Activated CD4-positive, alpha-beta T cell treated with anti-CD3 and anti-CD28 coated beads, Interleukin-2, amount 50 U/mL, for 24 hours (primary cell): ENCODE results near the gene SLC7A9.
"Not testable (repeated sequence)": the region's sequence is repeated elsewhere in the genome, so short reads cannot be mapped to it uniquely, and the experiment has no call there.

Experiments
- DNase-seq, 2 donors: peaks; one replicate each; pipeline ENCODE4 v3.0.0-alpha.2; 2020; ENCODE audit warnings: low read depth in 1 of 2, low spot score in 1 of 2

The SLC7A9 gene

GRCh38 chr19:32864318-32865007 lies 5.1 kb downstream of the SLC7A9 start:
- DNase-seq = no peak

GRCh38 chr19:32863841-32864240 lies 5.7 kb downstream of the SLC7A9 start:
- DNase-seq = no peak

- no peak for DNase-seq
Measured at GRCh38 chr19:32863301-32863700, 6.3 kb downstream of the SLC7A9 start.

- DNase-seq = no peak
Measured at GRCh38 chr19:32862741-32863140, 6.8 kb downstream of the SLC7A9 start.

GRCh38 chr19:32862173-32862572 lies 7.4 kb downstream of the SLC7A9 start:
- DNase-seq = no peak

- DNase-seq = no peak
Measured at GRCh38 chr19:32861596-32861995, 8.0 kb downstream of the SLC7A9 start.

GRCh38 chr19:32859591-32859990 lies 10.0 kb downstream of the SLC7A9 start:
- no peak for DNase-seq

GRCh38 chr19:32858559-32858958 lies 11.0 kb downstream of the SLC7A9 start:
- no peak for DNase-seq

- no peak for DNase-seq
Measured at GRCh38 chr19:32858155-32858554, 11.4 kb downstream of the SLC7A9 start.

GRCh38 chr19:32857584-32857983 lies 12.0 kb downstream of the SLC7A9 start:
- DNase-seq = no peak

- DNase-seq = not testable (repeated sequence)
Measured at GRCh38 chr19:32856818-32857217, 12.7 kb downstream of the SLC7A9 start.

GRCh38 chr19:32852216-32852615 lies 17.4 kb downstream of the SLC7A9 start:
- no peak for DNase-seq

GRCh38 chr19:32848035-32848434 lies 21.5 kb downstream of the SLC7A9 start:
- not testable (repeated sequence) for DNase-seq

GRCh38 chr19:32843716-32844245 lies 25.8 kb downstream of the SLC7A9 start:
- no peak for DNase-seq

GRCh38 chr19:32842061-32842460 lies 27.5 kb downstream of the SLC7A9 start:
- no peak for DNase-seq

- DNase-seq = no peak
Measured at GRCh38 chr19:32837531-32837930, 32.0 kb downstream of the SLC7A9 start.

GRCh38 chr19:32833388-32833787 lies 36.2 kb downstream of the SLC7A9 start:
- not testable (repeated sequence) for DNase-seq

- DNase-seq = not testable (repeated sequence)
Measured at GRCh38 chr19:32832825-32833224, 36.7 kb downstream of the SLC7A9 start.

- DNase-seq = not testable (repeated sequence)
Measured at GRCh38 chr19:32832094-32832493, 37.5 kb downstream of the SLC7A9 start.

GRCh38 chr19:32831611-32832010 lies 38.0 kb downstream of the SLC7A9 start:
- DNase-seq = no peak

- no peak for DNase-seq
Measured at GRCh38 chr19:32830231-32831014, 39.1 kb downstream of the SLC7A9 start.

GRCh38 chr19:32829345-32829896 lies 40.1 kb downstream of the SLC7A9 start:
- no peak for DNase-seq
